GM23248 (cell line): ENCODE measurements around the gene OR14I1.

Source experiments
- EZH2 ChIP-seq: fragments of 200-600 bp; sonication (generic); IDR thresholded peaks from 2 replicates; pipeline ENCODE4 v1.6.1; 2018; ENCODE audit warnings: antibody characterized with exemption, mild to moderate bottlenecking; ENCODE audit not compliant: insufficient read depth, poor library complexity, severe bottlenecking
- EZH2phosphoT487 ChIP-seq: fragments of 200-600 bp; sonication (generic); IDR thresholded peaks from 2 replicates; pipeline ENCODE4 v1.6.1; 2018; ENCODE audit warnings: antibody characterized with exemption, moderate library complexity, mild to moderate bottlenecking, low read depth; ENCODE audit not compliant: insufficient read depth

GRCh38 chr1:248670003-248670402 lies 32.6 kb downstream of the OR14I1 start:
- TF ChIP-seq EZH2phosphoT487 (no peak), EZH2 (no peak)
